Coronary artery (tissue), 2 donors: ENCODE results near the gene SLC7A1.

Source experiments
- DNase-seq: peaks from one replicate; pipeline ENCODE4 v3.0.0-alpha.2; 2017; ENCODE audit warnings: low spot score
- H3K27ac ChIP-seq, 2 donors: fragments of 200-600 bp; sonication (generic); one replicate each; pipeline ENCODE4 v1.5.1; 2016 to 2019
- H3K4me3 ChIP-seq: fragments of 200-600 bp; sonication (generic); 2 replicates; pipeline ENCODE4 v1.5.1; 2016; ENCODE audit warnings: mild to moderate bottlenecking, moderate library complexity
- CTCF ChIP-seq: fragments of 200-600 bp; sonication (generic); IDR thresholded peaks from one replicate; pipeline ENCODE4 v1.5.1; 2019; ENCODE audit warnings: antibody characterized with exemption

Gene SLC7A1

GRCh38 chr13:29525757-29526156 is 69.7 kb downstream of the SLC7A1 start:
- Histone ChIP-seq H3K4me3 (no peak overlapping the region), H3K27ac (no peak overlapping the region)
- DNase-seq, result no peak
- TF ChIP-seq CTCF, result no peak

GRCh38 chr13:29524641-29525040 is 70.8 kb downstream of the SLC7A1 start:
- TF ChIP-seq CTCF, result no peak
- Histone ChIP-seq H3K4me3 (no peak overlapping the region), H3K27ac (peak overlapping the region in 1 of 2 donors; percentile 84)
- DNase-seq, result no peak

- peak overlapping the region; percentile 36 for H3K4me3 ChIP-seq
- H3K27ac ChIP-seq, result peak overlapping the region in 1 of 2 donors; percentile 84
Observed at GRCh38 chr13:29524176-29524575, 71.3 kb downstream of the SLC7A1 start.

GRCh38 chr13:29523199-29523961 is 72.1 kb downstream of the SLC7A1 start:
- peak overlapping the region; percentile 36 for H3K4me3 ChIP-seq
- H3K27ac ChIP-seq, result peak overlapping the region in 1 of 2 donors; percentile 84
- DNase-seq, result peak; percentile 82
- TF ChIP-seq CTCF, result no peak

More at GRCh38 chr13:29524176-29524575, 71.3 kb downstream of the SLC7A1 start:
- DNase-seq, result peak; percentile 86
- no peak for TF ChIP-seq CTCF

GRCh38 chr13:29522044-29522685 is 73.3 kb downstream of the SLC7A1 start:
- H3K27ac ChIP-seq, result peak overlapping the region in 1 of 2 donors; percentile 84
- DNase-seq, result no peak
- H3K4me3 ChIP-seq, result no peak overlapping the region
- no peak for TF ChIP-seq CTCF

- no peak for DNase-seq
- Histone ChIP-seq H3K27ac (peak overlapping the region in 1 of 2 donors; percentile 41), H3K4me3 (no peak overlapping the region)
- TF ChIP-seq CTCF, result no peak
Observed at GRCh38 chr13:29521336-29521735, 74.2 kb downstream of the SLC7A1 start.
